ENCODE measurements around the gene CEP131.

The CEP131 gene

GRCh38 chr17:81219476-81220180 is 3.1 kb downstream of the CEP131 start:
- Histone ChIP-seq H3K36me3 (ENCODE audit: control insufficient read depth, insufficient read depth, low read length) (peaks cover 21% of the 10 kb centered on the region), H3K27ac (ENCODE audit: low read depth, low read length, severe bottlenecking) (no peak overlapping the region), H3K9me3 (ENCODE audit: control insufficient read depth, low read length) (no peaks in the 10 kb centered on the region), H3K4me1 (ENCODE audit: control insufficient read depth, insufficient read depth, low read length, poor library complexity, severe bottlenecking) (peaks cover 8% of the 10 kb centered on the region), H3K4me3 (ENCODE audit: extremely low read depth, insufficient read depth, low read length, poor library complexity, severe bottlenecking) (no peak overlapping the region)
- 93 to 96% methylated on average over 20 to 24 of the region's 24 CpGs for WGBS, 2 experiments (ENCODE audit: insufficient coverage in 2 of 2)

GRCh38 chr17:81218991-81219390 is 3.8 kb downstream of the CEP131 start:
- no peak overlapping the region for H3K4me3 ChIP-seq (ENCODE audit: extremely low read depth, insufficient read depth, low read length, poor library complexity, severe bottlenecking)
- 89 to 98% methylated on average over 8 of the region's 11 CpGs for WGBS, 2 experiments (ENCODE audit: insufficient coverage in 2 of 2)
- peaks cover 8% of the 10 kb centered on the region for H3K4me1 ChIP-seq (ENCODE audit: control insufficient read depth, insufficient read depth, low read length, poor library complexity, severe bottlenecking)
- no peak overlapping the region for H3K27ac ChIP-seq (ENCODE audit: low read depth, low read length, severe bottlenecking)
- no peaks in the 10 kb centered on the region for H3K9me3 ChIP-seq (ENCODE audit: control insufficient read depth, low read length)
- H3K36me3 ChIP-seq (ENCODE audit: control insufficient read depth, insufficient read depth, low read length) = peaks cover 21% of the 10 kb centered on the region

- no peak overlapping the region for H3K4me3 ChIP-seq (ENCODE audit: extremely low read depth, insufficient read depth, low read length, poor library complexity, severe bottlenecking)
- peaks cover 21% of the 10 kb centered on the region for H3K36me3 ChIP-seq (ENCODE audit: control insufficient read depth, insufficient read depth, low read length)
- peaks cover 8% of the 10 kb centered on the region for H3K4me1 ChIP-seq (ENCODE audit: control insufficient read depth, insufficient read depth, low read length, poor library complexity, severe bottlenecking)
- WGBS, 2 experiments (ENCODE audit: insufficient coverage in 2 of 2) = 84 to 90% methylated on average over 11 to 13 of the region's 13 CpGs
- no peak overlapping the region for H3K27ac ChIP-seq (ENCODE audit: low read depth, low read length, severe bottlenecking)
- H3K9me3 ChIP-seq (ENCODE audit: control insufficient read depth, low read length) = no peaks in the 10 kb centered on the region
Measured at GRCh38 chr17:81218459-81218858, 4.3 kb downstream of the CEP131 start.

DNA sequence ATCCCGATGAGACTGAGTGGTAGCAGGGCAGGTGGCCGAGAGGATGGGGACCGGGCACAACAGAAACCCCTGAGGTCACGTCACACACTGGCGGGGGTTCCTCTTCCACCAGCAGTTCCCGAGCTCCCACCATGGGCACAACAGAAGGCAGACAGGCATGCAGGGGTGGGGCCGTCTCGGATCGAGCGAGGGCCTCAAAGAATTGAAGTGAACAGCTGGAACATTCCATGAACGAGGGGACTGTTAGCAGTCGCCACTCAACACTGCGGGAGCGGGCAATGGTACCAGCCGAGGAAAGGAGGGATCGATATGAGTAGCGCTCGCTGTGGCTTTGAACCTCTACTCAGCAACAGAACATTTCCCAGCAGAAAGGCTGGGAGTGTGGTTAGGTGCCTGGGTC is 5.3 kb downstream of the CEP131 start:
- 89 to 95% methylated on average over 13 to 16 of the region's 18 CpGs for WGBS, 2 experiments (ENCODE audit: insufficient coverage in 2 of 2)
- Histone ChIP-seq H3K36me3 (ENCODE audit: control insufficient read depth, insufficient read depth, low read length) (peaks cover 21% of the 10 kb centered on the region), H3K27ac (ENCODE audit: low read depth, low read length, severe bottlenecking) (no peak overlapping the region), H3K4me3 (ENCODE audit: extremely low read depth, insufficient read depth, low read length, poor library complexity, severe bottlenecking) (no peak overlapping the region), H3K9me3 (ENCODE audit: control insufficient read depth, low read length) (no peaks in the 10 kb centered on the region), H3K4me1 (ENCODE audit: control insufficient read depth, insufficient read depth, low read length, poor library complexity, severe bottlenecking) (peaks cover 8% of the 10 kb centered on the region)

GRCh38 chr17:81213978-81214377 is 8.8 kb downstream of the CEP131 start:
- 86 to 89% methylated on average over 3 to 6 of the region's 8 CpGs for WGBS, 2 experiments (ENCODE audit: insufficient coverage in 2 of 2)
- no peaks in the 10 kb centered on the region for H3K9me3 ChIP-seq (ENCODE audit: control insufficient read depth, low read length)
- H3K4me1 ChIP-seq (ENCODE audit: control insufficient read depth, insufficient read depth, low read length, poor library complexity, severe bottlenecking) = no peaks in the 10 kb centered on the region
- H3K27ac ChIP-seq (ENCODE audit: low read depth, low read length, severe bottlenecking) = no peak overlapping the region
- peaks cover 12% of the 10 kb centered on the region for H3K36me3 ChIP-seq (ENCODE audit: control insufficient read depth, insufficient read depth, low read length)
- no peak overlapping the region for H3K4me3 ChIP-seq (ENCODE audit: extremely low read depth, insufficient read depth, low read length, poor library complexity, severe bottlenecking)

- no peak overlapping the region for H3K27ac ChIP-seq (ENCODE audit: low read depth, low read length, severe bottlenecking)
- H3K4me1 ChIP-seq (ENCODE audit: control insufficient read depth, insufficient read depth, low read length, poor library complexity, severe bottlenecking) = no peaks in the 10 kb centered on the region
- 93 to 97% methylated on average over 4 to 6 of the region's 9 CpGs for WGBS, 2 experiments (ENCODE audit: insufficient coverage in 2 of 2)
- H3K4me3 ChIP-seq (ENCODE audit: extremely low read depth, insufficient read depth, low read length, poor library complexity, severe bottlenecking) = no peak overlapping the region
- H3K36me3 ChIP-seq (ENCODE audit: control insufficient read depth, insufficient read depth, low read length) = peaks cover 18% of the 10 kb centered on the region
- no peaks in the 10 kb centered on the region for H3K9me3 ChIP-seq (ENCODE audit: control insufficient read depth, low read length)
Measured at GRCh38 chr17:81212365-81212764, 10.4 kb downstream of the CEP131 start.

GRCh38 chr17:81210868-81211267 is 11.9 kb downstream of the CEP131 start:
- H3K9me3 ChIP-seq (ENCODE audit: control insufficient read depth, low read length) = no peaks in the 10 kb centered on the region
- H3K4me3 ChIP-seq (ENCODE audit: extremely low read depth, insufficient read depth, low read length, poor library complexity, severe bottlenecking) = no peak overlapping the region
- WGBS, 2 experiments (ENCODE audit: insufficient coverage in 2 of 2) = 77% methylated on average over 10 to 11 of the region's 14 CpGs
- H3K4me1 ChIP-seq (ENCODE audit: control insufficient read depth, insufficient read depth, low read length, poor library complexity, severe bottlenecking) = no peaks in the 10 kb centered on the region
- peaks cover 12% of the 10 kb centered on the region for H3K36me3 ChIP-seq (ENCODE audit: control insufficient read depth, insufficient read depth, low read length)
- H3K27ac ChIP-seq (ENCODE audit: low read depth, low read length, severe bottlenecking) = no peak overlapping the region

DNA sequence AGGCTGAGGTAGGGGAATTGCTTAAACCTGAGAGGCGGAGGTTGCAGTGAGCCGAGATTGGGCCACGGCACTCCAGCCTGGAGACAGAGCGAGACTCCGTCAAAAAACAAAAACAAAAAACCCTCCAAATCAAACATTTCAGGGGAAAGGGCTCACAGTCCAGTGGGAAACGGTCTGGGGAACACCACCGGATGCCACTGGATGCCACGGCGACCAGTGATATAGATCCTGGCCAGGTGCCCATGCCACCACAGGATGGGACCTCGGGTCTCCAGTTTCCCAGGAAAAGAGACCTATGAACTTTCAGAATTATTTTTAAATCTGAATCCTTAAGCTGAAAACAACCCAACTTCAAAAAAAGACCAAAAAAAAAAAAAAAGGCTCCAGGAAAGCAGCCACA is 12.3 kb downstream of the CEP131 start:
- H3K36me3 ChIP-seq (ENCODE audit: control insufficient read depth, insufficient read depth, low read length) = peaks cover 12% of the 10 kb centered on the region
- no peaks in the 10 kb centered on the region for H3K4me1 ChIP-seq (ENCODE audit: control insufficient read depth, insufficient read depth, low read length, poor library complexity, severe bottlenecking)
- no peak overlapping the region for H3K27ac ChIP-seq (ENCODE audit: low read depth, low read length, severe bottlenecking)
- no peak overlapping the region for H3K4me3 ChIP-seq (ENCODE audit: extremely low read depth, insufficient read depth, low read length, poor library complexity, severe bottlenecking)
- 98 to 99% methylated on average over 5 to 7 of the region's 10 CpGs for WGBS, 2 experiments (ENCODE audit: insufficient coverage in 2 of 2)
- no peaks in the 10 kb centered on the region for H3K9me3 ChIP-seq (ENCODE audit: control insufficient read depth, low read length)

DNA sequence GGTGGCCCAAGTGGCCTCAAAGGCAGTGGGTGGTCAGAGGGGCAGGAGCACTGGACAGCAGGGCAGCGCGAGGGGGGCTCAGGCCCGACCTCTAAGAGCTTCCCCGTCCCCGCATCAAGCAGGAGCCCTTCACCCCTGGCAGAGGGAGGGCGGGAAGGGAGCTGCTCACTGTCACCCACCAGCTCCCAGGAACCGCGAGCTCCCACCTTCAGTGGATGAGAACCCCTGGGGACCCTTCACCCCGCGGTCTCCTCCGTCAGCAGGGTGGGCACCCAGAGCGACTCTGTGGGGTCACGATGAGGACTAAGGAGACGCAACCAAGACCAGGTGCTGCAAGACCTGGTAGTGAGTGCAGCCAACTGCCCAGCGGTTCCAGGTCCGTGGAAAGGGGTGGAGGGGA is 13.6 kb downstream of the CEP131 start:
- H3K4me1 ChIP-seq (ENCODE audit: control insufficient read depth, insufficient read depth, low read length, poor library complexity, severe bottlenecking) = no peaks in the 10 kb centered on the region
- H3K36me3 ChIP-seq (ENCODE audit: control insufficient read depth, insufficient read depth, low read length) = peaks cover 12% of the 10 kb centered on the region
- no peaks in the 10 kb centered on the region for H3K9me3 ChIP-seq (ENCODE audit: control insufficient read depth, low read length)
- 96% methylated on average over 15 of the region's 16 CpGs for whole genome bisulfite sequencing, 2 experiments (ENCODE audit: insufficient coverage in 2 of 2)
- H3K4me3 ChIP-seq (ENCODE audit: extremely low read depth, insufficient read depth, low read length, poor library complexity, severe bottlenecking) = no peak overlapping the region
- no peak overlapping the region for H3K27ac ChIP-seq (ENCODE audit: low read depth, low read length, severe bottlenecking)

- Histone ChIP-seq H3K4me3 (ENCODE audit: extremely low read depth, insufficient read depth, low read length, poor library complexity, severe bottlenecking) (no peak overlapping the region), H3K4me1 (ENCODE audit: control insufficient read depth, insufficient read depth, low read length, poor library complexity, severe bottlenecking) (no peaks in the 10 kb centered on the region), H3K9me3 (ENCODE audit: control insufficient read depth, low read length) (no peaks in the 10 kb centered on the region), H3K36me3 (ENCODE audit: control insufficient read depth, insufficient read depth, low read length) (peaks cover 12% of the 10 kb centered on the region), H3K27ac (ENCODE audit: low read depth, low read length, severe bottlenecking) (no peak overlapping the region)
- WGBS, 2 experiments (ENCODE audit: insufficient coverage in 2 of 2) = 96 to 98% methylated on average over 10 of the region's 10 CpGs
Measured at GRCh38 chr17:81208651-81209050, 14.1 kb downstream of the CEP131 start.
